HG02943 (cell line): ENCODE data around the gene GALR2.
"Not testable (repeated sequence)": the region's sequence is repeated elsewhere in the genome, so short reads cannot be mapped to it uniquely, and the experiment has no call there.

Source experiments
- ATAC-seq: cut with Tn5 transposase; IDR thresholded peaks from one replicate; pipeline ENCODE4 v1.9.1; 2021; ENCODE audit warnings: mild to moderate bottlenecking, low read depth, moderate library complexity; ENCODE audit not compliant: unreplicated experiment

The GALR2 gene, protein sequence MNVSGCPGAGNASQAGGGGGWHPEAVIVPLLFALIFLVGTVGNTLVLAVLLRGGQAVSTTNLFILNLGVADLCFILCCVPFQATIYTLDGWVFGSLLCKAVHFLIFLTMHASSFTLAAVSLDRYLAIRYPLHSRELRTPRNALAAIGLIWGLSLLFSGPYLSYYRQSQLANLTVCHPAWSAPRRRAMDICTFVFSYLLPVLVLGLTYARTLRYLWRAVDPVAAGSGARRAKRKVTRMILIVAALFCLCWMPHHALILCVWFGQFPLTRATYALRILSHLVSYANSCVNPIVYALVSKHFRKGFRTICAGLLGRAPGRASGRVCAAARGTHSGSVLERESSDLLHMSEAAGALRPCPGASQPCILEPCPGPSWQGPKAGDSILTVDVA

DNA sequence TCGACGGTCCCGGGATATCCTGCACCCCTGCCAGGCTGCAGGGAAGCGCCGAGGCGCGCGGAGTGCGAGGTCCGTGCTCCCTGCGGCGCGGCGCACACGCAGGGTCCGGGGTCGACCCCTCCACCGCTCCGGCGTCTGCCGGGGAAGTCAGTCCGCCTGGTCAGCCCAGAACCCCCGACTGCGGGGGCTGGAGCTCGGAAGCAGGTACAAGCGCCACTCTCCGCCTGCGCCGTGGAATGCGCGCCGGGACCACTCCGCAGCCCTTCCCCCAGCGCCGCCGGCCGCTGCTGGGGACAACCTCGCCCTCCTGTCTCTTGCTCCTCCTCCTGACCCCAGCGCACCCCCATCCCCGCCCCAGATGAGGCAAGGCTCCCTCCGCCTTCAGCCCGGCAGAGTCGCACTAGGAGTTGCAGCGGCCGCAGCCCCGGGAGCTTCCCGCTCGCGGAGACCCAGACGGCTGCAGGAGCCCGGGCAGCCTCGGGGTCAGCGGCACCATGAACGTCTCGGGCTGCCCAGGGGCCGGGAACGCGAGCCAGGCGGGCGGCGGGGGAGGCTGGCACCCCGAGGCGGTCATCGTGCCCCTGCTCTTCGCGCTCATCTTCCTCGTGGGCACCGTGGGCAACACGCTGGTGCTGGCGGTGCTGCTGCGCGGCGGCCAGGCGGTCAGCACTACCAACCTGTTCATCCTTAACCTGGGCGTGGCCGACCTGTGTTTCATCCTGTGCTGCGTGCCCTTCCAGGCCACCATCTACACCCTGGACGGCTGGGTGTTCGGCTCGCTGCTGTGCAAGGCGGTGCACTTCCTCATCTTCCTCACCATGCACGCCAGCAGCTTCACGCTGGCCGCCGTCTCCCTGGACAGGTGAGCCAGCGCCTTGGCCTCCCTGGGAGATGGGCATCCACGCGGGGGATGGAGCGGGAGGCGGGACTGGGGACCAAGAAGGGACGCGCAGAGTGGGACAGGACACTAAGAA is at the start of gene GALR2:
TSS of gene GALR2 (plus strand) at position 392 of the 974 bp plus-strand sequence. CDS start at position 495, 103 bp downstream.
- no peak for ATAC-seq

DNA sequence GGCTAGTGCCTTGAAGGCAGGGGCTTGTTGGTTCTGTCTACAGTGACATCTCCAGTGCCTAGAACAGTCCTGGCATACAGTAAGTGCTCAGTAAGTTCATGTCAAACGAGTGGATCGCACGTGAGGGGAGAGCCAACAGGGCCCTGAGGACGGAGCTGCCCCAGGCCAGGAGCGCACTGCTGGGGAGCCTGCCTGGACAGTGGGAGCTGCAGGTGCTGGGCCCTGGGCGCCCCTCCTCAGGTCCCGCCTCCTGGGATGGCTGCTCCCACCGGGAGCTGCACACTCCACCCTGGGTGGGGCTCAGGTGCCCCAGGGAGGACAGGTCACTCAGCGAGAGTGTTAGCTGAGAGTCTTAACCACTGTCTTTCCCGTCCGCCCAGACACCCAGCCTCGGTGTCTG is 49.3 kb upstream of the GALR2 start:
- ATAC-seq, result no peak

DNA sequence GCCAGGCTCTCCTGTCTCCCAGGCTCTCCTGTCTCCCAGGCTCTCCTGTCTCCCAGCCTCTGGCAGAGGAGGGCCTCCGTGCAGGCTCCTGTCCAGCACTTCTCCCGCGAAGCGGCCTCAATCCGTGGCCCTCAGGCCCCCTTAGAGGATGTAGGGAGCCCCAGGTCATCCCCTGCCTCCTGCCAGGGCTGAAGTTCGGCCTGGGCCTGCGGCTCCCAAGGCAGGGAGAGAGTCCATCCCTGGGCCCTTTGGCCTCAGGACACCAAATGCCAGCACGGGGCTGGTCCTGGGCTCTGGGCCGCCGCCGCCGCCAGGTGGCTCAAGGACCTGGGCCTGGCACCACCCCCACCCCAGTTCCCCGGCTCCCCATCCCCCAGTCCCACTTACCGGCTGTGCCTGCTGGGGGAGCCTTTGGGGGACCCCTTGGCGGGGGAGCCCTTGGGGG is 47.8 kb upstream of the GALR2 start:
- ATAC-seq, result no peak

DNA sequence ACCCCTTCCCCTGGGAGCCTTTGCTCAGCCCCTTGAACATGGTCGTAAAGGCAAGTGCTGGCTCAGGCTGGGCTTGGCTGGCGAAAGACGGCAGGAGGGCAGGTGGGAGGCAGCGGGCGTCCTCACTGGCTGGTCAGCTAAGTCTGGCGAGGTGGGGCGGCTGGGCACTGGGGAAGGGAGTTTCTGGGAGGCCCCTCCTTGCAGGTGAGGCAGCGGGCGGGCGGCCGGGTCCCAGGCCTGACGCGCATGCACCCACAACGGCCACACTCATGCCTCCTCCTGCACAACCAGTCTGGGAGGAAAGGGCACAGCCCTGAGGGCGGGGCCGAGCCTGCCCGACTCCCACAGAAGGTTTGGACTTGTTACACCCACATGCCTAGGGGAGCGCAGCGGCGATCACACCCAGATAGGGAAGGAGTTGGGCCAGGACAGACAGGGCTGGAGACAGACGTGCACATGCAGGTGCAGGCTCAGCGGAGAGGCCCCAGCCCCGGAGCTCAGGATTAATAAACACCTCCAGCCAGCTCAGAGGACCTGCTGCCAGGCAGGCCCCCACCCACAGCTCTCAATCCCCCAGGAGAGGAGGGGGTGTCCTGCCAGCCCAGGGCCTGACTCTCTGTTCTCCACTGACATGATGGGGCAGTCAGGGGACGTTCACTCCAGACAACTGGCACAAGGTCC is 47.3 kb upstream of the GALR2 start, which contains the start of gene EVPL:
TSS of gene EVPL (minus strand) at position 148 of the 681 bp plus-strand sequence. CDS start at position 40, 108 bp downstream.
- no peak for ATAC-seq

DNA sequence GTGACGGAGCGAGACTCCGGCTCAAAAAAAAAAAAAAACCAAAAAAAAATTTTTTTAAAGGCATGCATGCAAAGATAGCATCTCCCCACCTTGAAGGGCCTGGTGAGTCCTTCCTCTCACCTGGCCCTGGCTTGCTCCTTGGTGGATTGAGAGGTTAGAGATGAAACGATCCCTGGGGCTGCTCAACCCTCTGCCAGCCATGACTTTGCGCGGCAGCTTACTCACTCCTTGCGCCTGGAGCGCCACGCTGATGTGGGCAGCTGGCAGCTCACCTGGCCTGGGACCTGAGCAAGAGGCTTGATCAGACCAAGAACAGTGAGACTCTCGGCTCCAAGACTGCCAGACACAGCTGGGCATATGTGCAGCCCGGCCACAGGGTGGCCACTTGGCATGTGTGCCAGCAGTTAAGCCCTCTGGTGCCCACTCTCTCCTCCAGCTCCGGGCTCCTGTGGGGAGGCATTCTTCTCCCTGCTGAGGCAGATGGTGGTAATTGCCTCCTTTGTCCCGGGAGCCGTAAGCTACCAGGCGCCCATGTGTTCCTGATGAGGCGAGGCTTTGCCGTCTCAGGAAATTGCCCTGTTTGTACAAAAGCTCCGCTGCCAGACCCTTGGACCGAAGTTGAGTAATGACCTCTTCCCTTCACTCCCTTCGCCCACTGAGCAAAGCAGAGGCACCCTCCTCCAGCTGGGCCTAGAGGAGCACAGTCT is 42.4 kb upstream of the GALR2 start:
- no peak for ATAC-seq

DNA sequence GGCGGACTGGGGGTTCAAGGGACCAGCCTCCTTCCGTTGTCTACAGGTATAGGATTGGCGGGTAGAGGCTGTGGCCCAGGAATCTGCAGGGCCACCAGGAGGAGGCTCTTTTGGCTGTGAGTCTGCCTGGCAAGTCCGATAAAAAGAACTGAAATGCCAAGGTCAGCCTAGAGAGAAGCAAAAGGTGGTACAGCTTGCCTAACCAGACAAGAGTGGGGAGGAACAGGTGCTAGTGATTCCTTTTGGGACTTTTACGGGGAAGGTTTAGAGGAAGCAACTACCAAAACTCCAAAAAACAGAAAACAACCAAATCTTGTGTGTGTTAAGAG is 41.8 kb upstream of the GALR2 start:
- no peak for ATAC-seq

DNA sequence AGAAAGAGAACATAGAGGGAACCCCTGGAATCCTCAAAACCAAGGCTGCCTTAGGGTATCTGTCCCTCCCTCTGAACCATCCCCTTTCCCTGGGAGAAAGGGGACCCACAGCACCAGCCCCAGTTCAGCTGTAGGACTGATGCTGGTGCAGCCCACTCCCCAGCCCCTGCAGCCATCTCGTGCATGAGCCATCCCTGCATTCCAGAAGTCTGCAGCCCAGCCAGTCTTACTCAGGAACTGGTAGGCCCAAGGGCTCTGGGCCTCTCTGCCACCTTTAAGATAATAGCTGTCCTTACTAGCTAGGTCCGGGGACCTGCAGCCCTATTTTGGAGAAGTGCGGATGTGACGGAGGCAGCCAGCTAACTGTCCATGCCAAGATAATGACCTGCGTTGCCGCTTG is 41.4 kb upstream of the GALR2 start:
- ATAC-seq, result no peak

DNA sequence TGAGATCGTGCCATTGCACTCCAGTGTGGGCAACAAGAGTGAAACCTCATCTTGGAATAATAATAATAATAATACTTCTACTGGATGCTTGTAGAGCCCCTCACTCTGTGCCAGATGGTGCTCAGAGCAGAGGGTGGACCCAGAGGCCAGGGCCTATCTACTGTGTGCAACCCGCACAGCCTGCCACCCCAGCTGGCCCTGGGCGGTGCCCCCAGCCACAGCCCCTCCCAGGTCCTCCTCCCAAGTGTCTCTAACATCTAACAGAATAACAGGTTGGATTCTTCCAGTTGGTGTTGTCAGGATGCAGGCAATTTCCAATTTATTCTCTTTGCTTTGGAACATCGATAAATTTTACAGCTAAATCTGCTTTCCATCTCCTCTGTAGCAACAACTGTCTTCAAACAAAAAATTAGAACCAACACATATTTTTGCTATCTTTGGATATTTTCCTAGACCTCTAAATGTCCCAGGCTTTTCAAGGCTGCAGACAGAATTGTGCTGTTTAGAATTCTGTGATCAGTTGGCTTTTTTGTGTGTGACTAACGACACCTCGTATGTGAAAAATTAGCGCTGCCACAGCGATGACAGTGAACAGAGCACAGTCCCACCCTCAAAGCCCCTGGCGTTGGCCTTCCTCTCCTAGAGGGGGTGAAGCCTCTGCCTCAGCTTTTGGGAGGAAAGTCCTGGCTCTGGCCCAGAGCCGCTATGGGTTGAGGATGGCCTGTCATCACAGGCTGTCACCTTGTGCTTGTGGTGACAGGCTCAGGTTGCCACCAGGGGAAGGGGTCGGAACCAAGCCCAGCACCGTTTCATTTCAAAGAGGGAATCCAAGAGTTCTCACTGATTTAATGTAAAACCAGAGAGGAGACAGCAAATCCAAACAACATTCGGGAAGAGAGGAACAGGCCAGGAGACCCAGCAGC is 39.9 kb upstream of the GALR2 start:
- ATAC-seq, result no peak

DNA sequence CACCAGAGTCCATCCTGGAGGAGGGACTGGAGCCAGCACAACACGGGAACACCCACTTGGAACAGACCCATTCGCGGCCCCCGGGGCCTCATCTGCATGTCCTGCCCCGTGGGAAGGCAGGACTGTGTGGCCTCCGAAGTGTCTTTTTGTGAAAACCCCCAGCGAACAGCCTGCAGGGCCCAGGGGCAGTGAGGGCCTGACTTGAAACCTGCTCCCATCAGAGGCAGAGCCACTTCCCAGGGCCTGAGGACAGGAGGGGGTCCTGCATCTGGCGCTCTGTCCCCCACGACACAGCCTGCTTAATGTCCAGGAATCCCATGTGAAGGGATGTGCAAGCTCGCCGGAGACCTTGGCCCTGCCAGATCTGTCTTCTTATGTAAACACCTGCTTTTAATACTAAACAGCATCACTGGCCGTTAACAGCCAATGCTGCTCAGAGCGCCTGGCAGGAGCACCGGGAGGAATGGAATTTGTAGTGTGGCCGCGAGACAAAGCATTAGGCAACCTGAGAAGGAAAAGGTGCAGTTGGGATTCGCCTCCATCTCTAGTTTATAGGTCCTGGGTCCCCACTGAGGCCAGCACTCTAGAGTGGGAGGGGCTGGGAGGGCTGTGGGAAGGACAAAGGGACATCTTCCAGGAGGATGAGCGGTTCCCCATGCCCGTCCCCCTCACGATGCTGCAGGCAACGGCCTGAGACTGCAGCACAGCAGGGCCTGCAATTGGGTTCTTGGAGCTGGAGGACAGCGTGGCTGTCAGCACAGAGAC is 37.9 kb upstream of the GALR2 start:
- ATAC-seq, result no peak

DNA sequence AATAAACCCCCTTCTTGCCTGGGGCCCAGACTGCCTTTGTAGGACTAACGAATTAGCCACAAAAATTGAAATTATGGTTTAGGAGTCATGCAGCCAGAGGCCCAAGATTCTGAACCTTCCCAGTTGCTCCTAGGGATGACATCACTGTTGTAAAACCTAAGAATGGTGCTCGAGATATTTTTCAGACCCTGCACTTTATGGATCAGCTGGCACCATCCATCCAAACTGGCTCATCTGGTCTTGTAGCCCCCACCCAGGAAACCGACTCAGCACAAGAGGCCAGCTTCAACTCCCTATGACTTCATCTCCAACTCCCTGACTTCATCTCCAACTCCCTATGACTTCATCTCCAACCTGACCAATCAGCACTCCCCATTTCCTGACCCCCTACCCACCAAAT is 36.5 kb upstream of the GALR2 start:
- no peak for ATAC-seq

DNA sequence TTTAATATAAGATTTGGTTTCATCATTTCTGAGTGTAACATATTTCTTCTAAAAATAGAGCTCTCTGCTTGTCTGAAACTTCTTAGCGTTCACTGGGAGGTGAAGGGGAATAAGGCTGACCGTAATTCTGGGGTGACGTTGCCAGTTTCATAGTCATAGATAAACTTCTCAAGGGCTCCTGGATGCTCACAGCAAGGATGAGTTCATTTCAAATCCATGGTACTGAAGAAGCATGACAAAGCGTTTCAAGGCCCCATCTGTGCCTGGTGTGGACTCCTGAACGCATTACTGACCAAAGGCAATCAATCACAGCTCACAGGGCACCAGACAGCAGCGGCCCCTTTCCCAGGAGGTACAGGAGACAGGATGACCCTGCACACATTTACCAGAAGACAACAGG is 35.5 kb upstream of the GALR2 start:
- ATAC-seq, result no peak

DNA sequence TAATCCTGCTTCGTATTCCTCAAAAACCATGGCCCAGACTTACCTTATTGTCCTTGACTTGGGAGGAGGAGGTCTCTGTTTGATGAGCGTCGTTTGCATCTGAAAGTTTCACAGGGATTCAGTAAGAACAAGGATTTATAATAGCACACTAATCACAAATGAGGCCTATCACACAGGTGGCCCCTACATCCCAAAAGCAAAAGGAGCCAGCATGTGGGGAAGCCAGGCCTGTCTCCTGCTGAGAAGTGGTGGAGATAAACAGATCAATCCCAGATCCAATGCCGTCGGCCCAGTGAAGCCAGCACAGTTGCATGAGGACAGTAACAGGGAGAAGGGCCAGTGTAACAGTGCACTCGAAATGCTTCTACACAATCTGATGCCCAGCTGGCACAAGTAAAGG is 34.2 kb upstream of the GALR2 start:
- ATAC-seq, result no peak

DNA sequence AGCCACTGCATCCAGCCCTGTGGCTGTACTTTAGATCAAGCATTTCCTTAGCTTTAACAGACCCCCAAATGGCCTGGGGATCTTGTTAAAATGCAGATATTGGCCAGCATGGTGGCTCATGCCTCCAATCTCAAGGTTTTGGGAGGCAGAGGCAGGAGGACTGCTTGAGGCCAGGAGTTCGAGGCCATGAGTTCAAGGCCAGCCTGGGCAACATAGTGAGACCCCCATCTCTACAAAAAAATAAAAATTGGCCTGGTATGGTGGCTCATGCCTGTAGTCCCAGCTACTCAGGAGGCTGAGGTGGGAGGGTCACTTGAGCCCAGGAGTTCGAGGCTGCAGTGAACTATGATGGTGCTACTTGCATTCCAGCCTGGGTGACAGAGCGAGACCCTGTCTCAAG is 31.7 kb upstream of the GALR2 start:
- not testable (repeated sequence) for ATAC-seq

DNA sequence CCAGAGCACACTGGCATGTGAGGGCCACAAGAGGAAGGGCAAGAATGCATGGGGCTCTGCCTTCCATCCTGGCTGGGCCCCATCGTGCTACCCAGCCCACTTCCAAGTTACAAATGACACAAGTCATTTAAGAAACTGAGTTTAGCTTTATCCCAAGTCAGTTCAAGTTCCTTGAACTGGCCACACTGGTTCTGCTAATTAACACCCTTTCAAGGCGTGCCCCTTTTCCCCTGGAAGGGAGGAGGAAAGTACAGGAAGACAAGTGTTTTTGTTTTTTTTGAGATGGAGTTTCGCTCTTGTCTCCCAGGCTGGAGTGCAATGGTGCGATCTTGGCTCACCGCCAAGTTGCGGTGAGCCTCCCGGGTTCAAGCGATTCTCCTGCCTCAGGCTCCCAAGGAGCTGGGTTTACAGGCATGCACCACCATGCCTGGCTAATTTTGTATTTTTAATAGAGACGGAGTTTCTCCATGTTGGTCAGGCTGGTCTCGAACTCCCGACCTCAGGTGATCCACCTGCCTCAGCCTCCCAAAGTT is 30.0 kb upstream of the GALR2 start:
- not testable (repeated sequence) for ATAC-seq

DNA sequence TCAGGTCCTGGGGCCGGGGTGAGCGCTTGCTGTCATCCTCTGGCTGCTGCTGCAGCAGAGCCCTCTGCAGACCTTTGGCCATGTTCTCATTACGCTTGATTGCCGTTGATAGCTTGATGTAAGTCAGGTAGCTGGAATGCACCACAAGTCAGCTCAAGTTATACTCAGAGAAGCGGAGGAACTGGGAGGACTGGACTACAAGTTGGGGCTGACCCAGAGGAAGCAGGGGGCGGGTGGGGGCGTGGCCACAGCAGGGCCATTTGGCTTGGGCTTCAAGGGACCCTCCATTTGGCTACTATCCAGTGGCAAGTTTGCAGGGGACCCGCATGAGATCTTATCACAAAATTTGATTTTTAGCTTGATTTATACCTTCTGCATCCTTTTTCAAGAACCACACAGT is 28.5 kb upstream of the GALR2 start:
- no peak for ATAC-seq

DNA sequence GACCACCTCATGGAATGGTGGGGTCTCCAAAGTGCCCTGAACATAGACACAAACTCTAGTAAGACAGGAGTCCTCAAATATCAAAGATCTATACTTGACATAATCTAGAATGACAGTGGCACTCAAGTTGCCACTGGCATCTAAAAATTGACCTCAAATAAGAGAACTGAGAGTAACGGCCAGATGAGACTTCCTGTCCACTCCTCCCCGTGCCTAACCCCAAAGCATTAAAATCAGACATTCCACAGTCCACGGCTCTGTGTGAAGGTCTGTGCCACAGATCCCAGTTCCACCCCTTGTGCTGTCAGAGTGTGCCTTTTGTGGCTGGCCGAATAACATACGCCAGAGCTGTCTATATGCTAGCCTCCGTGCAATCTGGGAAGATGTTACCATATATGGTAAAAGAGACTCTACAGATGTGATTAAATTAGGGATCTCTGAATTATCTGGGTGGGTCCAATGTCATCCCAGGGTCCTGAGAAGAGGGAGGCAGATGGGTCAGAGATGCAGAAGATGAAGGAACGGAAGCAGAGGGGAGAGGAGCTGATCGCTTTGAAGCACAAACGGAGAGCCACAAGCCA is 26.5 kb upstream of the GALR2 start:
- no peak for ATAC-seq

DNA sequence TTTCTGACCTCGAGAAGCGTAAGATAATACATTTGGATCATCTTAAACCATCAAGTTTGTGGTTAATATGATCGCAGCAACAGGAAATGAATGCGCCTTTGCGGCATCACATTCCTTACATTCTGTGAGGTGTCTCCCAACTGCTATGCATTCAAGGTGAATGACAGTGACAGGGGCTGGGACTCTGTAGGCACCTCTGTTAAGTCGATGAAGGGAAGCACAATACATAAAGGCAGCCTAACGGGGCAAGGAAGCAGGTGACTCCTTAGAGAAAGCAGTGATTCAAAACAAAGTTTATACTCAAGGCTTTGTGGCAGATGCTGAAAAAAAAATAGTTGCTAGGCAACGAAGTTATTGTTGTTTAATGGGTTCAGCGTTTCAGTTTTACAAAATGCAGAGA is 25.9 kb upstream of the GALR2 start:
- ATAC-seq, result no peak

DNA sequence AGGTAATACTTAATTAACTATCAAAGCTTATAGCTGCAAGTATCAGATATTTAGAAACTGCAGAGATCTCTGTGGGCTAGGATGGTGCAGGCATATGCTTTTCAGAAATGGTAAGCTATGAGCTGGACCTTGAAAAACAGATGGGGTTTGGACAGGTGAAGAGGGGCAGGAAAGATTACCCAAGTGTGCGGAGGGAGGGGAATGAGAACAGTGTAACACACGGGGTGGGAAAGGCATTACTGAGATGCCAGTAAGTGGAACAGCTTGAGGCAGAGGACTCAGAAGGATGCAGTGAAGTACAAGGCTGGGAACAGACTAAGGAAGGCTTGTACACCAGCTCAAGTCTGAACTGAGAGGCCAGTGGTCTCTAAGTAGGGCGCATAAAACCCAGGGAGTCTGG is 25.3 kb upstream of the GALR2 start:
- ATAC-seq, result no peak
